GM18870 (cell line): ENCODE measurements around the gene FTL.

Experiments used
- ATAC-seq: cut with Tn5 transposase; IDR thresholded peaks from one replicate; pipeline ENCODE4 v1.9.1; 2021; ENCODE audit warnings: moderate library complexity; ENCODE audit not compliant: unreplicated experiment

FTL gene

DNA sequence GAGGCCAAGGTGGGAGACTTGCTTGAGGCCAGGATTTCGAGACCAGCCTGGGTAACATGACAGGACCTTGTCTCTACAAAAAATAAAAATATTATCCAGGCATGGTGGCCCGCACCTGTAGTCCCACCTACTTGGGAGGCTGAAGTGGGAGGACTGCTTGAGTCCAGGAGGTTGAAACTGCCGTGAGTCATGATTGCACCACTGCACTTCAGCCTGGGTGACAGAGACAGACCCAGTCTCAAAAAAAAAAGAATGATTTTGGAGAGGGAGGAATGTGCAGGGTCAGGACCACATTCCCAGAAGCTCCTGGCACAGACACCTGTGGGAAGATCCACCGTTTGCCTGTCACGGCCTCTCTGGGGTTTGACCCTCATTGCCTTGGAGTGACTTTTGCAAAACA, 19.7 kb upstream of the FTL start:
- ATAC-seq, result no peak

- ATAC-seq, result no peak
Observed at GRCh38 chr19:48945817-48946216, 19.3 kb upstream of the FTL start.

GRCh38 chr19:48946463-48947257, 18.4 kb upstream of the FTL start:
- ATAC-seq, result no peak

GRCh38 chr19:48947258-48947542, 17.9 kb upstream of the FTL start:
- ATAC-seq, result no peak

GRCh38 chr19:48950159-48950558, 14.9 kb upstream of the FTL start:
- ATAC-seq, result no peak

DNA sequence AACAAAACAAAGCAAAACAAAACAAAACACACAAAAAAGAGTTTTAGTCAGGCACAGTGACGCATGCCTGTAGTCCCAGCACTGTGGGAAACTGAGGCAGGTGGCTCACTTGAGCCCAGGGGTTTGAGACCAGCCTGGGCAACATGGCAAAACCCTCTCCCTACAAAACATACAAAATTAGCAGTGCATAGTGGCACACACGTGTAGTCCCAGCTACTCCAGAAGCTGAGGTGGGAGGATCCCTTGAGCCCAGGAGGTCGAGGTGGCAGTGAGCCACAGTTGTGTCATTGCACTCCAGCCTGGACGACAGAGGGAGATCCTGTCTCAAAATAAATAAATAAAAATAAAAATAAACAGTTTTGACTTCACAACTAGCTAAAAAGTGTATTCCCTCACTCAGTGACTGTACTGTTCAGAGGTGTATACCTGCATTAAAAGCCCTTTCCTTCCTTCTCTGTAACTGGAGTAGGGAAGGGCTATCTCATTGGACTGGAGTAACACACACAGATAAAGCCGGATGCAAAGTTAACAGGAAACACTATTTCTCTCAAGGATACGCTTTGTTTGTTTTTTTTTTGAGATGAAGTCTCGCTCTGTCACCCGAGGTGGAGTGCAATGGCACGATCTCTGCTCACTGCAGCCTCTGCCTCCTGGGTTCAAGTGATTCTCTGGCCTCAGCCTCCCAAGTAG, 14.1 kb upstream of the FTL start:
- no peak for ATAC-seq

- no peak for ATAC-seq
Observed at GRCh38 chr19:48953141-48953540, 12.0 kb upstream of the FTL start.

- ATAC-seq, result peak; percentile 19
Observed at GRCh38 chr19:48953990-48954594, 11.0 kb upstream of the FTL start.

DNA sequence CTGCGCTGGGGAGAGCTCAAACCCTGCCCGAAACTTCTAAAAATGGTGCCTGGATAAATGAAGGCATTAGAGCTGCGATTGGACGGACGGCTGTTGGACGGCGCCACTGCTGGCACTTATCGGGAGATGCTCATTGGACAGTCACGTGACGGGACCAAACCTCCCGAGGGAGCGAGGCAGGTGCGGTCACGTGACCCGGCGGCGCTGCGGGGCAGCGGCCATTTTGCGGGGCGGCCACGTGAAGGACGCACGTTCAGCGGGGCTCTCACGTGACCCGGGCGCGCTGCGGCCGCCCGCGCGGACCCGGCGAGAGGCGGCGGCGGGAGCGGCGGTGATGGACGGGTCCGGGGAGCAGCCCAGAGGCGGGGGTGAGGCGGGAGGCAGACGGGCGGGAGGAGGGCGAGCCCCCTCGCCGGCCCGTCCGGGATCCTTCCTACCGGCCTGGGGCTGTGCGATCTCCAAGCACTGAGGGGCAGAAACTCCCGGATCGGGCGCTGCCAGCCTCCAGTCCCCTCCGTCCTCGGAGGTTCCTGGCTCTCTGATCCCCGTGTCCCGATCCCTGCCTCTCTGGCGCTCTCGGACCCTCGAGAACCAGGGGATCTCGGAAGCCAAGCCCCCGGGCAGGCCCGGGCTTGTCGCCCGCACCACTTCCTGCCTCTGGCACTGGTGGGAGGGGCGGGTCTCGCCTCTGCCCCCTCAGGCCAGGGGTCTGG, 10.4 kb upstream of the FTL start, which contains the start of gene BAX:
Gene BAX, plus strand, starts transcription at position 281 of the 713 bp plus-strand sequence. Its CDS starts 54 bp downstream, at position 335.
- peak; percentile 65 for ATAC-seq

DNA sequence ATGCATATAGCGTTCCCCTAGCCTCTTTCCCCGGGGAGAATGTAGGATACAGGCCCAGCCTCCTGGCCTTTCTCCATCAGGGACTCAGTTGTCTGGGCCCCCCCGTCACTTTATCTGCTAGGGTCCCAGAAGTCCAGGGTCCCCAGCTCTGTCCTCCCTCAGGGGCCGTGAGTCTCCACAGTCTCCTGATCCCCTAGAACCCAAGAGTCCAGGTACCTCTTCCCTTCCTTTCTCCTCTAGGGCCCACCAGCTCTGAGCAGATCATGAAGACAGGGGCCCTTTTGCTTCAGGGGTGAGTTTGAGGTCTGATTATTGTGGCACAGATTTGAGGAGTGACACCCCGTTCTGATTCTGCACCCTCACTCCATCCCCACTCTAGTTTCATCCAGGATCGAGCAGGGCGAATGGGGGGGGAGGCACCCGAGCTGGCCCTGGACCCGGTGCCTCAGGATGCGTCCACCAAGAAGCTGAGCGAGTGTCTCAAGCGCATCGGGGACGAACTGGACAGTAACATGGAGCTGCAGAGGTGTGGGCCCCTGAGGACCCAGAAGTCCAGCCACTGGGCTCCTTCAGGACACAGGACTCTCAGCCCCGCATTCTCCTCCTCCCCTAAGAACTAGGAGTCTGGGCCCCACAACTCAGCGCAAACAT, 9.7 kb upstream of the FTL start:
- no peak for ATAC-seq

DNA sequence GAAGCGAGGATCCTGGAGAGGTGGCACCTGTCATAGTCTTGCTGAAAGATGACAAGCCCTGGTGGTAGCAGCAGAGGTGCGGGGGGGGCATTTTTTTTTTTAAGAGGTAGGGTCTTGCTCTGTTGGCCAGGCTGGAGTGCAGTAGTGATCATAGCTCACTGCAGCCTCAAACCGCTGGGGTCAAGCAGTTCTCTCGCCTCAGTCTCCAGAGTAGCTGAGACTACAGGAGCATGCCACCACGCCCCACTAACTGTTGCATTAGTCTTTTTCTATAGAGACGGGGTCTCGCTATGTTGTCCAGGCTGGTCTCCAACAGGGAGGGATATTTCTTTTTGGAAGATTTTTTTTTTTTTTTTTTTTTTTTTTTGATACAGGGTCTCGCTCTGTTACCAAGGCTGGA, 7.1 kb upstream of the FTL start:
- no peak for ATAC-seq

GRCh38 chr19:48959341-48960239, 5.5 kb upstream of the FTL start:
- no peak for ATAC-seq

DNA sequence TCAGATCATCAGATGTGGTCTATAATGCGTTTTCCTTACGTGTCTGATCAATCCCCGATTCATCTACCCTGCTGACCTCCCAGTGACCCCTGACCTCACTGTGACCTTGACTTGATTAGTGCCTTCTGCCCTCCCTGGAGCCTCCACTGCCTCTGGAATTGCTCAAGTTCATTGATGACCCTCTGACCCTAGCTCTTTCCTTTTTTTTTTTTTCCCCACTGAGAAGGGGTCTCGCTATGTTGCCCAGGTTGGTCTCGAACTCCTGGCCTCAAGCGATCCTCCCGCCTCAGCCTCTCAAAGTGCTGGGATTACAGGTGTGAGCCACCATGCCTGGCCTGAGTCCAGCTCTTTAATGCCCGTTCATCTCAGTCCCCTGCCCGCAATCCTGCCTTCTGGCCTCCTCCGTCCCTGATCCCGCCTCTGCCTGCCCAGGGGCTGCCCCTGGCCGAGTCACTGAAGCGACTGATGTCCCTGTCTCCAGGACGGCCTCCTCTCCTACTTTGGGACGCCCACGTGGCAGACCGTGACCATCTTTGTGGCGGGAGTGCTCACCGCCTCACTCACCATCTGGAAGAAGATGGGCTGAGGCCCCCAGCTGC, 4.0 kb upstream of the FTL start:
- no peak for ATAC-seq

DNA sequence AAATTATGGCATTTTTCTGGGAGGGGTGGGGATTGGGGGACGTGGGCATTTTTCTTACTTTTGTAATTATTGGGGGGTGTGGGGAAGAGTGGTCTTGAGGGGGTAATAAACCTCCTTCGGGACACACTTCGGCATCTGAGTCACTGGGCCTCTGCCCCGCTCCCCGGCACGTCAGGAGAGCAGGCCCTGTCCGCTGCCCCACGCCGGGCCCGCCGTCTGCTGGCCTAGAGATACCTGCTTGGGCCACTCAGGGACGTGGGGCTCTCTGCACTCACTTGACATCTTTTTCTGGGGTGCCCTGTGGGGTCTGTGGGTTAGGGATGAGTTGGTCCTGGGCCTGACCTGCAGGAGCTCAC, 3.5 kb upstream of the FTL start:
- no peak for ATAC-seq

DNA sequence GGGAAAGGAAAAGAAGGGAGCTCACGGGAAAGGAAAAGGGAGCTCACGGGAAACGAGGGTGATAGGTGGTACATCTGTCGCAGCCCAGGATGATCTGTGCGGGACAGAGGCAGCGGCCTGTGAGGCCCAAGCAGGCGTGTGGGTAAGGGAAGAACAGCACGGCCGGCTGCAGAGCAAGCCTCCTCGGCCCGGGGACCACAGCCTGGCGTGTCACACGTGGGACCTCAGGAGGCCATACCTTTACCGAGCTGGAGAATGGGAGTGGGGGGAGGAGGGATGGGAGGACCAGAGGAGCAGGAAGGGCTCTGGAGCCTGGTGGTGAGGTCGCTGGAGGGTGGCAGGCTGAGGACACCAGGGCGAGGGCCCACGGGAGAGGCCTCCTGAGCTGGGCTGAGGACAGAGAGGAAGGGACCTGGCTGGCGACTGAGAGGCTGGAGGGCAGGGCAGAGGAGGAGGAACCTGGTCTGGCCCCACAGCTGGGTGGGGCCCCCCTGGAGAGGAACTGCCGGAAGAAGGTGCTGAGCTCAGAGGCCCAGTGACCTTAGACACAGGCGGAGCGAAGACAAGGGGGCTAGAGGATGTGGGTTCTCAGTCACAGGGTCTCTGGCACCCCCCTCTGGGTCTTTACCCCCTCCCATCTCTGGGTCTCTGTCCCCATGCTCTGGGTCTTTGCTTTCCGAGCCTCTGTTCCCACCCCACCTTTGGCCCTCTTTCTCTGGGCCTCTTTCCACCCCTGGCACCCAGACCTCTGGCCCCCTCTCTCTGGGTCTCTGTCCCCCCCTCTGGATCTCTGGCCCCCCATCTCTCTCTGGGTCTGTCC, 2.9 kb upstream of the FTL start:
- no peak for ATAC-seq

DNA sequence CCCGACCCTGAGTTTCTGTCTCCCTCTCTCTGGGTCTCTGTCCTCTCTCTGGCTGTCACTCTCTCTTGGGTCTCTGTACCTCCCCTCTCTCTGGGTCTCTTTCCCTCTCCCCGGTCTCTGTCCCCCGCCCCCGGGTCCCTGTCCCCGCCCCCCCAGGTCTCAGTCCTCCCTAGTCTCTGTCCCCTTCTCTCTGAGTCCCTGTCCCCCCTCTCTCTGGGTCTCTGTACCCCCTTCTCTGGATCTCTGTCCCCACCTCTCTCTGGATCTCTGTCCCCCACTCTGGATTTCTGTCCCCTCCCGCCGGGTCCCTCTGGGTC, 2.3 kb upstream of the FTL start:
- no peak for ATAC-seq

GRCh38 chr19:48963371-48964204, 1.5 kb upstream of the FTL start:
- no peak for ATAC-seq
